HCT116 (cell line): Measurements from ENCODE around the gene DSPP. TPM values are rescaled to one million over a fixed set of nuclear protein-coding genes. Genes with fewer than 3 reads are reported as not detected.

ENCODE experiments used
- ATAC-seq: fragments of 200-7000 bp; cut with Tn5 transposase; 2 replicates; pipeline ENCODE4 v1.9.1; 2020; ENCODE audit warnings: mild to moderate bottlenecking, moderate library complexity
- BruUV-seq: library from RNA; stranded (reverse); fragments of 400-500 nt; replicated peaks from 2 replicates; lab custom pipeline; 2021; lab: Mats Ljungman, UMichigan
- CTCF ChIA-PET: fragments of 300-600 bp; sonication (Branson Sonifier 250); formaldehyde crosslinking; loops from one replicate; lab custom pipeline; 2021; ENCODE audit warnings: antibody characterized with exemption; lab: Charles Lee
- POLR2A ChIA-PET: fragments of 300-600, 350-600 bp; sonication (Branson Sonifier 250); formaldehyde crosslinking; loops from one replicate; lab custom pipeline; 2021; ENCODE audit warnings: antibody characterized with exemption; lab: Charles Lee
- RAD21 ChIA-PET, 2 experiments: fragments of 300-600 bp; sonication (Branson Sonifier 250); formaldehyde crosslinking; loops; one replicate each; lab custom pipeline; 2023; ENCODE audit warnings: low total read pairs in 2 of 2; ENCODE audit not compliant: uncharacterized antibody in 2 of 2, unreplicated experiment in 2 of 2, low non-redundant PET in 1 of 2; lab: Charles Lee
- DNase-seq: peaks from one replicate; pipeline ENCODE4 v3.0.0-alpha.2; 2010; ENCODE audit warnings: low read depth, low spot score
- H2AFZ ChIP-seq: fragments of 200-600 bp; shearing (Covaris generic), sonication (generic); 2 replicates; pipeline ENCODE4 v1.6.1; 2017; ENCODE audit warnings: low read depth, mixed run types, mixed read lengths, antibody characterized with exemption, low read length; ENCODE audit not compliant: poor library complexity, severe bottlenecking
- H3K27ac ChIP-seq: 2 replicates; pipeline ENCODE4 v1.5.1; 2012; ENCODE audit warnings: low read depth, low read length
- H3K27me3 ChIP-seq: fragments of 200-600 bp; sonication (generic); 2 replicates; pipeline ENCODE4 v1.6.1; 2016; ENCODE audit warnings: mixed run types, low read length, mixed read lengths; ENCODE audit not compliant: insufficient read depth
- H3K36me3 ChIP-seq, 2 experiments: fragments of 200-500 bp in 1 of 2; fragments of 200-600 bp in 1 of 2; sonication (Bioruptor generic) in 1 of 2; sonication (generic) in 1 of 2; 2 replicates each; pipeline versions ENCODE4 v1.5.1 to v1.6.1; 2014 to 2016; ENCODE audit warnings: low read length in 2 of 2, inconsistent platforms in 1 of 2, mixed read lengths in 1 of 2, mixed run types in 1 of 2; ENCODE audit not compliant: insufficient read depth in 2 of 2, control insufficient read depth in 1 of 2
- H3K4me1 ChIP-seq, 2 experiments: fragments of 200-600 bp in 1 of 2; sonication (generic) in 1 of 2; 2 replicates each; pipeline versions ENCODE4 v1.5.1 to v1.6.1; 2012 to 2017; ENCODE audit warnings: low read length in 2 of 2, inconsistent platforms in 1 of 2, mild to moderate bottlenecking in 1 of 2, mixed read lengths in 1 of 2, mixed run types in 1 of 2, moderate library complexity in 1 of 2; ENCODE audit not compliant: insufficient read depth in 2 of 2, control insufficient read depth in 1 of 2
- H3K4me2 ChIP-seq: fragments of 200-600 bp; sonication (generic); 2 replicates; pipeline ENCODE4 v1.6.1; 2017; ENCODE audit warnings: mixed run types, low read length, mixed read lengths
- H3K4me3 ChIP-seq, 2 experiments: fragments of 200-600 bp in 1 of 2; sonication (generic) in 1 of 2; replicated peaks in 1 of 2; 2 replicates each; pipeline ENCODE4 v1.5.1; 2011 to 2016; ENCODE audit warnings: low read length in 2 of 2, control low read depth in 1 of 2, low read depth in 1 of 2, mild to moderate bottlenecking in 1 of 2, mixed read lengths in 1 of 2, mixed run types in 1 of 2
- H3K79me2 ChIP-seq: fragments of 200-600 bp; sonication (generic); 2 replicates; pipeline ENCODE4 v1.6.1; 2017; ENCODE audit warnings: mild to moderate bottlenecking, mixed run types, low read length, moderate library complexity, mixed read lengths; ENCODE audit not compliant: insufficient read depth
- H3K9ac ChIP-seq: fragments of 200-600 bp; sonication (generic); 2 replicates; pipeline ENCODE4 v1.6.1; 2016; ENCODE audit warnings: low read length, mixed read lengths
- H3K9me2 ChIP-seq: fragments of 200-600 bp; sonication (generic), shearing (Covaris generic); 2 replicates; pipeline ENCODE4 v1.6.1; 2017; ENCODE audit warnings: mixed run types, mild to moderate bottlenecking, moderate library complexity; ENCODE audit not compliant: insufficient read depth
- H3K9me3 ChIP-seq, 2 experiments: fragments of 200-500 bp in 1 of 2; fragments of 200-600 bp in 1 of 2; sonication (Bioruptor generic) in 1 of 2; sonication (generic) in 1 of 2; 2 replicates each; pipeline ENCODE4 v1.6.1; 2014 to 2017; ENCODE audit warnings: low read length in 2 of 2, mixed read lengths in 2 of 2, inconsistent platforms in 1 of 2, low read depth in 1 of 2, mild to moderate bottlenecking in 1 of 2, mixed run types in 1 of 2, moderate library complexity in 1 of 2; ENCODE audit not compliant: control insufficient read depth in 1 of 2, insufficient read depth in 1 of 2
- H4K20me1 ChIP-seq: fragments of 200-600 bp; sonication (generic), shearing (Covaris generic); 2 replicates; pipeline ENCODE4 v1.6.1; 2017; ENCODE audit warnings: mixed run types, mild to moderate bottlenecking, moderate library complexity; ENCODE audit not compliant: insufficient read depth
- CBX3 ChIP-seq: IDR thresholded peaks from 2 replicates; pipeline ENCODE4 v1.6.1; 2012; ENCODE audit warnings: low read depth
- EGR1 ChIP-seq: IDR thresholded peaks from 2 replicates; pipeline ENCODE4 v1.6.1; 2012; ENCODE audit warnings: low read depth
- ELF1 ChIP-seq: IDR thresholded peaks from 2 replicates; pipeline ENCODE4 v1.6.1; 2012; ENCODE audit warnings: low read depth, borderline replicate concordance
- EZH2phosphoT487 ChIP-seq: fragments of 200-600 bp; IDR thresholded peaks from 2 replicates; pipeline ENCODE4 v1.6.1; 2018; ENCODE audit warnings: antibody characterized with exemption, borderline replicate concordance
- MAX ChIP-seq: IDR thresholded peaks from 2 replicates; pipeline ENCODE4 v1.6.1; 2012
- POLR2AphosphoS5 ChIP-seq: IDR thresholded peaks from 2 replicates; pipeline ENCODE4 v1.6.1; 2011; ENCODE audit warnings: mild to moderate bottlenecking, low read depth, low read length, moderate library complexity
- REST ChIP-seq: IDR thresholded peaks from 2 replicates; pipeline ENCODE4 v1.6.1; 2012; ENCODE audit warnings: low read depth
- SP1 ChIP-seq: IDR thresholded peaks from 2 replicates; pipeline ENCODE4 v1.6.1; 2012; ENCODE audit warnings: low read depth
- SRF ChIP-seq: IDR thresholded peaks from 2 replicates; pipeline ENCODE4 v1.6.1; 2012; ENCODE audit warnings: low read depth
- TCF7L2 ChIP-seq: IDR thresholded peaks from 2 replicates; pipeline ENCODE4 v1.7.0; 2011; ENCODE audit warnings: borderline replicate concordance, inconsistent platforms; ENCODE audit not compliant: insufficient read depth, insufficient read length; ENCODE audit errors: extremely low read depth
- ZNF274 ChIP-seq: fragments of 200-500 bp; sonication (Bioruptor generic); IDR thresholded peaks from 2 replicates; pipeline ENCODE4 v1.6.1; 2014; ENCODE audit warnings: mild to moderate bottlenecking, low read depth, low read length, inconsistent platforms
- intact Hi-C: fragments of 100-400 bp; cut with micrococcal nuclease; formaldehyde crosslinking; loops from 2 replicates; pipeline ENCODE4 v1.10.0; 2022
- total RNA-seq: library from RNA; stranded (reverse); gene quantifications from one replicate; pipeline ENCODE4 v1.2.1, GENCODE V29; 2021; ENCODE audit not compliant: unreplicated experiment

The DSPP gene
- total RNA-seq, 1 experiment from 2014 or later: not detected

GRCh38 chr4:87622303-87622702, 14.0 kb downstream of the DSPP start:
- no peaks in the 10 kb centered on the region for H3K4me1 ChIP-seq
- POLR2A ChIA-PET: no interaction called here
- BruUV-seq: no TSS peak
- H3K27me3 ChIP-seq: peaks cover 35% of the 10 kb centered on the region
- H3K4me3 ChIP-seq: no peak overlapping the region
- H3K27ac ChIP-seq: no peak overlapping the region
- H3K9me3 ChIP-seq: no peaks in the 10 kb centered on the region
- H3K9ac ChIP-seq: no peak overlapping the region
- no peaks in the 10 kb centered on the region for H3K79me2 ChIP-seq
- TF ChIP-seq MAX (no peak), REST (no peak), SP1 (no peak), SRF (no peak), EZH2phosphoT487 (no peak), ELF1 (no peak), POLR2AphosphoS5 (no peak), TCF7L2 (no peak), ZNF274 (no peak), CBX3 (no peak), EGR1 (no peak)
- H4K20me1 ChIP-seq: no peaks in the 10 kb centered on the region
- intact Hi-C loops: no loop called here
- ATAC-seq: no peak
- H2AFZ ChIP-seq: no peak overlapping the region
- RAD21 ChIA-PET: no interaction called here
- CTCF ChIA-PET: no interaction called here
- no peaks in the 10 kb centered on the region for H3K36me3 ChIP-seq
- no peak for DNase-seq
- H3K4me2 ChIP-seq: no peak overlapping the region
- no peaks in the 10 kb centered on the region for H3K9me2 ChIP-seq
